ENCODE measurements around the gene CDH5.
A peak's percentile ranks its signal among the peaks of the same experiment; 100 is the strongest.

The CDH5 gene

GRCh38 chr16:66416136-66416535 lies 49.6 kb downstream of the CDH5 start:
- in situ Hi-C loops (cut with HindIII; ENCODE audit: low pct_ligation_motif_present, low sequenced_read_pairs) = no loop called here
- Histone ChIP-seq H3K27ac (no peak overlapping the region), H3K27me3 (replicated peaks) (no peaks in the 10 kb centered on the region), H3K36me3 (replicated peaks) (no peaks in the 10 kb centered on the region), H3K4me3 (ENCODE audit: low read depth, low read length) (no peak overlapping the region)
- DNase-seq = no peak
- TF ChIP-seq, protein P1, sequence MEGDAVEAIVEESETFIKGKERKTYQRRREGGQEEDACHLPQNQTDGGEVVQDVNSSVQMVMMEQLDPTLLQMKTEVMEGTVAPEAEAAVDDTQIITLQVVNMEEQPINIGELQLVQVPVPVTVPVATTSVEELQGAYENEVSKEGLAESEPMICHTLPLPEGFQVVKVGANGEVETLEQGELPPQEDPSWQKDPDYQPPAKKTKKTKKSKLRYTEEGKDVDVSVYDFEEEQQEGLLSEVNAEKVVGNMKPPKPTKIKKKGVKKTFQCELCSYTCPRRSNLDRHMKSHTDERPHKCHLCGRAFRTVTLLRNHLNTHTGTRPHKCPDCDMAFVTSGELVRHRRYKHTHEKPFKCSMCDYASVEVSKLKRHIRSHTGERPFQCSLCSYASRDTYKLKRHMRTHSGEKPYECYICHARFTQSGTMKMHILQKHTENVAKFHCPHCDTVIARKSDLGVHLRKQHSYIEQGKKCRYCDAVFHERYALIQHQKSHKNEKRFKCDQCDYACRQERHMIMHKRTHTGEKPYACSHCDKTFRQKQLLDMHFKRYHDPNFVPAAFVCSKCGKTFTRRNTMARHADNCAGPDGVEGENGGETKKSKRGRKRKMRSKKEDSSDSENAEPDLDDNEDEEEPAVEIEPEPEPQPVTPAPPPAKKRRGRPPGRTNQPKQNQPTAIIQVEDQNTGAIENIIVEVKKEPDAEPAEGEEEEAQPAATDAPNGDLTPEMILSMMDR (IDR thresholded peaks at IDR 0.05; ENCODE audit: low read depth, low read length, missing control alignments) = no peak

DNA sequence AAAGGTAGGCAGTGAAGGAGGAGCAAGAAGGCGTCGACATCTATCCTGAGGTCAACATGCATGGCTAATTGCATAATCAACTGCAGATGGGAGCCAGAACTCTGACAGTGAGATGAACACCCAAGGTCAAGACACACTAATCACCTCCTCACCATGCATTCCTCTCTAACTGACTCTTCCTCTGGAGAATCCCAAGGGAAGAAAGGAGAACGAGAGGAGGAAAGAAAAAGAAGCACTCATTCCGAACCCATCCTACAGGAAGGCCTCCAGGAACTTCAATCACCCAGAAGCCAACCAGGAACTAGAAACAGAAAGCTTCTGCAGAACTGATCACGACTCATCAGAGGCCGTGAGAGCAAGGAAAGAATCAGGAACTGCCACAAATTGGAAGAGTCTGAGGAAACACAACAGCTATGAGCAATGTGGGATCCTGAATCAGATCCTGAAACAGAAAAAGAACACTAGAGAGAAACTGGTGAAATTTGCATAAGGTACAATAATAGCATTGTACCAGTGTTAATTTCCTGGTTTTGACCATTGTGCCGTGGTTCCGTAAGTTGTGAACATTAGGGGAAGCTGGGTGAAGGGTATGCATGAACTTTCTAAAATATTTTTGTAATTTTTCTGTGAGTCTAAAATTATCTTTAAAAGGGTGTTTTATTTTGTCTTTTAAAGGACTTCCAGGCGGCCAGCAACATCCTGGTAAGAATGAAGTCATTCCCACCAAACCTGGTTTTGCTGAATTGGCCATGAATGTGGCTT lies 50.6 kb downstream of the CDH5 start:
- no peak for DNase-seq
- TF ChIP-seq, protein P1 (IDR thresholded peaks at IDR 0.05; ENCODE audit: low read depth, low read length, missing control alignments) = no peak
- no peaks in the 10 kb centered on the region for H3K27me3 ChIP-seq (replicated peaks)
- H3K36me3 ChIP-seq (replicated peaks) = no peaks in the 10 kb centered on the region
- in situ Hi-C loops (cut with HindIII; ENCODE audit: low pct_ligation_motif_present, low sequenced_read_pairs) = no loop called here
- no peak overlapping the region for H3K4me3 ChIP-seq (ENCODE audit: low read depth, low read length)
- no peak overlapping the region for H3K27ac ChIP-seq

DNA sequence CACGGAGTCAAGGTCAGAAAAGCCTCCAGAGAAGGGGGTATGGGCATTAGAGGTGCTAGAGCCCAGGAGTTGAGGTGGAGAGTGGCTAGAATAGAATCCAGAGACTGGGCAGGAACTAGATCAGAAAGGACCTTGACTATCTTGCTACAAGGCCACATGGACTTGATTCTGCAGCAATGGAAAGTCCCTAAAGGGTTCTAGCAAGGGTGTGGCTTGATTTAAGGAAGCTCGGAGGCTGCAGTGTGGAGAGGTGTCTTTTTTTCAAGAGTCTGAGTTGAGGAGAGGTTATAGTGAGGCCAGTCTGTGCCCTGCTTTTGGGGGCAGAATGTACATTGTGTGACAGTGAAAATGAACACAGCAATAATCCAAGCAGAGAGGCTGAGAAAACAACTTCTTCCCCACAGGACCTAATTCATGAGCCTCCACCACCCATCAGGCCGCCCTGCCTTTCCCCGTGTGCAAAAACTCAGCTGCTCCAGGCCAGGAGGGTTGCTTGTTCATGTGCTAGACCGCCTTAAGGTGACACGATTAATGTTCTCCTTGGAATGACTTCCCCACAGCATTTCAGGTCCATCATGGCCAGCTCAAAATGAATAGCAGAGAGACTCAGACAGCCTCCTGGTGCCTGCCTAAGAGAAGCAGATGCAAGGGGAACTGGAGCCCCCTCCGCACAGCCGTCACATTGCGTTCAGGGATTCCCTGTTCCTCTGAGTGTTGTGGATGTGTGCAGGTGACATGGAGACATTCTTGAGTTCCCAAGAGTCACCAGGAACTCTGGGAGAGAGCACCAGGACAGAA lies 51.9 kb downstream of the CDH5 start:
- H3K27ac ChIP-seq = no peak overlapping the region
- DNase-seq = no peak
- no peak overlapping the region for H3K4me3 ChIP-seq (ENCODE audit: low read depth, low read length)
- TF ChIP-seq, protein P1 (IDR thresholded peaks at IDR 0.05; ENCODE audit: low read depth, low read length, missing control alignments) = no peak
- in situ Hi-C loops (cut with HindIII; ENCODE audit: low pct_ligation_motif_present, low sequenced_read_pairs) = no loop called here
- no peaks in the 10 kb centered on the region for H3K36me3 ChIP-seq (replicated peaks)
- no peaks in the 10 kb centered on the region for H3K27me3 ChIP-seq (replicated peaks)

DNA sequence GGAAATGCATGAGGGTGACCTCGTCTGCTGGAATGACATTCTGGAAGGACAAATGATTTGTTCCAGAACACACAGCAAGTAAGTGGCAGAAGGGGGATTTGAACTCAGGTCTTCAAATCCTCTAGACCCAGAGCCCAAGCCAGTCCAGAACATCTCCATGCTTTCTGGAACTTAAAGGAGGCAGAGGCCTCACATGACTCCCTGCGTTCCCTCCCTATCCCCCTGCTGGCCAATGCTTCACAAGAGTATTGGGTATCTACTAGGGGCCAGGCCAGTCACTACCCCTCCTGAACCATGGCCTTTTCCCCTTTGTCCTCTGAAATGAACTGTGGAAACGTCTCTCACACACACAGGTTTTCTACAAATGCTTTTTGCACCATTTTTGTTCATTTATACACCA lies 53.0 kb downstream of the CDH5 start:
- in situ Hi-C loops (cut with HindIII; ENCODE audit: low pct_ligation_motif_present, low sequenced_read_pairs) = no loop called here
- TF ChIP-seq, protein P1 (IDR thresholded peaks at IDR 0.05; ENCODE audit: low read depth, low read length, missing control alignments) = peak; percentile 43
- Histone ChIP-seq H3K27me3 (replicated peaks) (no peaks in the 10 kb centered on the region), H3K4me3 (ENCODE audit: low read depth, low read length) (no peak overlapping the region), H3K27ac (no peak overlapping the region), H3K36me3 (replicated peaks) (no peaks in the 10 kb centered on the region)
- no peak for DNase-seq

DNA sequence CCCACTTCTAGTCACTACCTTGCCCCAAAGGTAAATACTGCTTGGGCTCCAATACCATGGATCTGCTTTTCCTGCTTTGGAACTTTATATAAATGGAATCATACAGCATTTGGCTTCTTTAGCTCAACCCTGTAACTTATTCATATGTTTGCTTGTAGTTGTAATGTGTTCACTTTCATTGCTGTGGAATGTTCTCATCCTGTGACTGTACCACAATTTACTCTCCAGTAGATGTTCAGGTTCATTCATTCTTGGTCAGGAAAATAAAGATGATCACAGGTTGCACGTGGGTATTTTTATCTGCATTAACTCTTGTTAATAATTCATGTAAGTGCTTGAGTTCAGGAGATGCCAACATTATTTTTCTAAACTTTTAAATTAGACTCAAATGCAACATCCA lies 53.9 kb downstream of the CDH5 start:
- Histone ChIP-seq H3K4me3 (ENCODE audit: low read depth, low read length) (no peak overlapping the region), H3K27ac (no peak overlapping the region), H3K36me3 (replicated peaks) (no peaks in the 10 kb centered on the region), H3K27me3 (replicated peaks) (no peaks in the 10 kb centered on the region)
- in situ Hi-C loops (cut with HindIII; ENCODE audit: low pct_ligation_motif_present, low sequenced_read_pairs) = no loop called here
- no peak for DNase-seq
- TF ChIP-seq, protein P1 (IDR thresholded peaks at IDR 0.05; ENCODE audit: low read depth, low read length, missing control alignments) = no peak

Data from brain microvascular endothelial cell (primary cell).